OCI-M2 (cell line): ENCODE results near the gene SETD7.

Source experiments
- DNase-seq: peaks from one replicate; lab custom pipeline; 2025; ENCODE audit not compliant: unreplicated experiment; lab: John Stamatoyannopoulos, UW

The SETD7 gene

GRCh38 chr4:139574641-139575040 is 18.6 kb upstream of the SETD7 start:
- no peak for DNase-seq

- no peak for DNase-seq
Measured at GRCh38 chr4:139568206-139568955, 12.4 kb upstream of the SETD7 start.

- no peak for DNase-seq
Measured at GRCh38 chr4:139567159-139567870, 11.3 kb upstream of the SETD7 start.

- no peak for DNase-seq
Measured at GRCh38 chr4:139564502-139564901, 8.5 kb upstream of the SETD7 start.

- no peak for DNase-seq
Measured at GRCh38 chr4:139563515-139563914, 7.5 kb upstream of the SETD7 start.

GRCh38 chr4:139562839-139563238 is 6.8 kb upstream of the SETD7 start:
- no peak for DNase-seq

GRCh38 chr4:139562067-139562684 is 6.2 kb upstream of the SETD7 start:
- no peak for DNase-seq

- DNase-seq, result no peak
Measured at GRCh38 chr4:139560406-139561104, 4.5 kb upstream of the SETD7 start.

- DNase-seq, result no peak
Measured at GRCh38 chr4:139559687-139560086, 3.7 kb upstream of the SETD7 start.

GRCh38 chr4:139559089-139559479 is 3.1 kb upstream of the SETD7 start:
- no peak for DNase-seq

GRCh38 chr4:139558235-139559088 is 2.4 kb upstream of the SETD7 start:
- no peak for DNase-seq

GRCh38 chr4:139557556-139558110 is 1.6 kb upstream of the SETD7 start:
- DNase-seq, result no peak

GRCh38 chr4:139556724-139557555 is 921 bp upstream of the SETD7 start:
- DNase-seq, result no peak

GRCh38 chr4:139555705-139556070 is 331 bp downstream of the SETD7 start:
- no peak for DNase-seq

GRCh38 chr4:139554893-139555704 is 920 bp downstream of the SETD7 start:
- DNase-seq, result no peak

GRCh38 chr4:139554642-139554892 is 1.5 kb downstream of the SETD7 start:
- no peak for DNase-seq

GRCh38 chr4:139553751-139554641 is 2.0 kb downstream of the SETD7 start:
- no peak for DNase-seq
